HG03469 (cell line): ENCODE measurements around the gene ARHGEF4.
"Not testable (repeated sequence)": the region's sequence is repeated elsewhere in the genome, so short reads cannot be mapped to it uniquely, and the experiment has no call there.

Source experiments
- ATAC-seq: cut with Tn5 transposase; IDR thresholded peaks from one replicate; pipeline ENCODE4 v1.9.1; 2021; ENCODE audit warnings: mild to moderate bottlenecking, moderate library complexity, moderate number of reproducible peaks; ENCODE audit not compliant: unreplicated experiment

Gene ARHGEF4

DNA sequence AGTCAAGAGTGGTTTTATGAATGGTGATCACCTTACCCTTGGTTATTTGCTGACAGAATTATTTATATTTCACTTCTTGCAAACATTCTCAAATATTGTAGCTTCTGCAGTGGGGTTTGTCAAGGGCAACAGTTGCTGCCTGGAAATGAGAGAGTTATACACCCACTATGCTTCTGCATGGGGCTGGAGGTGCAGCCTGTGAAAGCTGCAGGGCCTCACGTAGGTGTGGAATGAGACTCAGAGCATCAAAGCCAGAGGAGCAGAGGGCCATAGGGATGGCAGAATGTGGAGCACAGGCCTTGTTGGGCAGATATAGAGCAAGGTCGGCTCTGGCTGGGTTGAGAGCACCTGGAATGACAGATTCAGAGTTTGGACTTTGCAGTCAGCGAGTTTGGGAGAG is 128.2 kb downstream of the ARHGEF4 start:
- ATAC-seq = no peak

DNA sequence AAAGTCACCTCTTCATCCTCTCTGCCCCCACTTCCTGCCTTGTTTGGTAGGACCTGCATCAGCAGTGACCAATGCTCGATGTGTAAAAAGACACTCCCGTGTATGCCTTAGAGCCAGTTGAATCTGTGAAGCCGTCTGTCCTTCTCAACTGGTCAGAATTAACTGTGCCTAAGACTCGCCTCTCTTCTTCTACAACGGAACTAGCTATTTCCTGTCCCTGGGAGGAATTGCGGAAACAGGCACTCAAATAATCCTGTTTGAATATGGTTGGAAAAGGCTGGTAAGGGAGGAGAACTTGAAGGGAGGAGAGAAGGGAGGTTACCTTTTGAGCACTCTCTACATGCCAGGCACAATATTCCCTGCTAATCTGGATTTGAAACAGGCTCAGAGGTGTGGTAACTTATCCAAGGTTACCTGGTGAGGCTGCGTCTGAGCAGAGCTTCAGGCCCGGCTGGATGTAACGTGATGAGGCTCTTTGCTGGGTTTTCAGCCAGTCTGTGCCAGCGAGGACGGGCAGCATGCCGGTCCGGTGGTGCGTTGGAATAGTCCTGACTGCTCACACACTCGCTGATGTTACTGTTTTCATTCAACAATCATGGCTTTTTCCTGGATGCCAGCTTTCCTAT is 129.5 kb downstream of the ARHGEF4 start:
- no peak for ATAC-seq

- ATAC-seq = no peak
These were observed 130.2 kb downstream of the ARHGEF4 start for GRCh38 chr2:130966775-130967490.

GRCh38 chr2:130972410-130972809 is 135.7 kb downstream of the ARHGEF4 start:
- peak; percentile 78 for ATAC-seq

- no peak for ATAC-seq
These were observed 139.0 kb downstream of the ARHGEF4 start for GRCh38 chr2:130975729-130976128.

DNA sequence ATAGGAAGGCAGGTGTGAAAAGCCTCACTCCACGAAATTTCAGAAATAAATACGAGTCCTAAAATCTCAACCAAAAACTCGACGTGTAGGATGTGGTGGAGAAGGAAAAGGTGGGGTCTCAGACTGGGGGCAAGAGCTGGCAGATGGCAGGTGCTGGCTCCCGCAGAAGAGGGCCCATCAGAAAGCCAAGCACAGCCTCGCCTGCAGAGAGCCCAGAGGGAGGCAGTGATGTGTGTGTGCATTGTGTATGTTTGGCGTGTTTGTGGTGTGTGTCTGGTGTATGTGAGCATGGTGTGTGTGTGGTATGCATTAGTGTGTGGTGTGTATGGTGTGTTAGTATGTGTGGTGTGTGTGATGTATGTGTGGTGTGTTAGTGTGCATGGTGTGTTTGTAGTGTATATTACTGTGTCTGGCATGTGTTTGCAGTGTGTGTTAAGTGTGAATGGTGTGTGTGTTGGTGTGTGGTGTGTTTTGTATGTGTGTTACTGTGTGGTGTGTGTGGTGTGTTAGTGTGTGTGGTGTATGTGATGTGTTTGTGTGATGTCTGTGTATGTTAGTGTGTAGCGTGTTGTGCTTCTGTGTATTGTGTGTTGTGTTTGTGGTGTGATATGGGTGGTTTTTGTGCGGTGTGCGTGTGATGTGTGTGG is 140.0 kb downstream of the ARHGEF4 start:
- ATAC-seq = no peak

DNA sequence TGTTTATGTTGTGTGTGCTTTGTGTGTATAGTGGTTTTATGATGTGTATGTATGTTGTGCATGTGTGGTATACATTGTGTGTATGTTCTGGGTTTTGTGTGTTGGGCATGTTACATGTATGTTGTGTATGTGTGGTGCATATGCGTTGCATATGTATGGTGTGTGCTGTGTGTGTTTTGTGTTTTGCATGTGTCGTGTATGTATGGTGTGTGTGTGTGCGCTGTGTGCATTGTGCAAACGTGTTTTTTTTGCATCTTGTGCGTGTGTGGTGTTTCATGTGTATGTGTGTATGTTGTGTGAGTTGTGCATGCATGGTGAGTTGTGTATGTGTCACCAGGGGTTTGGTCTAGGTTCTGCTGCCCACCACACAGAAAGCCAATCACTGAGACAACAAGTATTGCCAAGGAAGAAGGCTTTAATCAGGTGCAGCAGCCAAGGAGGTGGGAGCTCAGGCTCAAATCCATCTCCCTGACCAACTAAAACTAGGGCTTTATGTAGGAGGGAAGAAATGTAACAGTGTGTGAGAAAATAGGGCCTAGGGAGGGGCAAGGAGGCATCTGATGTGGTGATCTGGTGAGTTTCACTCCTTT is 140.8 kb downstream of the ARHGEF4 start:
- no peak for ATAC-seq

- ATAC-seq = no peak
These were observed 145.0 kb downstream of the ARHGEF4 start for GRCh38 chr2:130981667-130982066.

DNA sequence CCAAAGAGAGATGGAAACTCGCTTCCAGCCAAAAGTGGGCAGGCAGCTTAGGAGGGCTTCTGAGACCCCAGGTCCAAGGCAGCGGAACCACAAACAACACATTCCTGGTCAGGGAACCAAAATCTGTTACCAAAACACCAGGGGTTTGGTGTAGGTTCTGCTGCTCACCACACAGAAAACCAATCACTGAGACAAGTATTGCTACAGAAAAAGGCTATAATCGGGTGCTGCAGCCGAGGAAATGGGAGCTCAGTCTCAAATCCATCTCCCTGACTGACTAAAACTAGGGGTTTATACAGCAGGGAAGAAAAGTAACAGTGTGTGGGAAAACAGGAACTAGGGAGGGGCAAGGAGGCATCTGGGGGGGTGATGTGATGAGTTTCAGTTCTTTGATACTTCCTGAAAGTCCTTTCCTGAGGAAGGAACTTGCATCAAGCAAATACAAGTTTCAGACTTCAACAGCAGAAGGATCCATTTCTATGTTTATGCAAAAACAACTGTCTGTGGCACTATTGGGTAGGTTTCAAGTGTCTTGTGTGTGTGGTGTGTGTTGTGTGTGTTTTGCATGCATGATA is 148.6 kb downstream of the ARHGEF4 start:
- no peak for ATAC-seq

DNA sequence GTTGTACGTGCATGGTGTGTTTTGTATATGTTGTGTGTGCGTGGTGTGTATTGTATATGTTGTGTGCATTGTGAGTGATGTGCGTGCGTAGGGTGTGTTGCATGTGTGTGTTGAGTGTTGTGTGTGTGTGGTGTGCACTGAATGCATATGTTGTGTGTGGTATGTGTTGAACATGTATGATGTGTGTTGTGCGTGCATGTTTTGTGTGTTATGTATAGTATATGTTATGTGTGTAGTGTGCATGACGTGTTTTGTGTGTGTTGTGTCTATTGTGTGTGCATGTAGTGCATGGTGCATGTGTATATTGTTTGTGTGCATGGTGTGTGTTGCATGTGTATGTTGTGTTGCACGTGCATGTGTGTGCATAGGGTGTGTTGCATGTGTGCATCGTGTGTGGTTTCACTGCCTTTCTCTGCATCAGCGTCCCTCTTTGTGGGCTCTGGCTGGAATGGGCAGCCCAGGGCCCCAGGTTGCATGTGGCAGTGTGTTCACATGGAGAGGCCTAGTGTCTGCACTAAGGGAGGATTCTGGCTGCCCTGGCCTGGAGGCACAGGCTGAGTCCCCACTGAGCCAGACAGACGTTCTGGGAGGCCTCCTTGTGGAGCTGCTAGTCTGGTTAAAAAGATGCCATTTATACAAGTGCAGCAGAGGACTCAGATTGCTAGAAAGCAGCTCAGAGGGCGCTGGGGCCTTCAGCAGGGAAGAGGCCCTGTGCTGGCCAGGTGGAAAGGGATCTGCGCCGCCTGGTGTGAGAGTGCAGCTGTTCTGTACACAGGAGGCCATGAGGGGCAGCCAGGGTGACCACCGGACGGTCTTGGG is 149.3 kb downstream of the ARHGEF4 start:
- no peak for ATAC-seq

DNA sequence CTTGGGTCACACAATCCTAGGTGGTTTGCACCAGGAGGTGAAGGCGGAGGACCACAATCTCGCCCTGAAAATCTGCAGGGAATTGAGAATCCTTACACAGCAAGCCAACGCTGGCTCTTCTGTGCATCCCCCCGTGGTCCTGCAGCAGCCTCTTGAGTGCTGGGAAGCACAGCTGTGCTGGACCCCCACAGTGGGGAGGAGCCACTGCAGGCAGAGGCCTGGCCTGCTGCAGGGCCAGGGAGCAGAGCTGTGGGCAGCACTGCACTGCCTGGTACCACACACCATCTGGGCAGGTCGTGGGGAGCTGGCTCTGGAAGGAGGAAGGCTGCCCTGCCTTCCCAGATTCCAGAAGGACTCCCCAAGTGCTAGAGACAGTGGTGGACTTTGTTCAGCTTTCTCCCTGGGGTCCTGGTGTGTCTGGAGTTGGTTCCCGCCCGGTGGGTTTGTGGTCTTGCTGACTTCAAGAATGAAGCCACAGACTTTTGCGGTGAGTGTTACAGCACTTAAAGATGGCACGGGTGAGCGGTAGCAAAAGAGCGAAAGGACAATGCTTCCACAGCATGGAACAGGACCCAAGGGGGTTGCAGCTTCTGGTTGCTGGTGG is 150.3 kb downstream of the ARHGEF4 start:
- no peak for ATAC-seq

GRCh38 chr2:130987519-130988425 is 151.1 kb downstream of the ARHGEF4 start:
- ATAC-seq = no peak

GRCh38 chr2:130991446-130991845 is 154.7 kb downstream of the ARHGEF4 start:
- not testable (repeated sequence) for ATAC-seq

DNA sequence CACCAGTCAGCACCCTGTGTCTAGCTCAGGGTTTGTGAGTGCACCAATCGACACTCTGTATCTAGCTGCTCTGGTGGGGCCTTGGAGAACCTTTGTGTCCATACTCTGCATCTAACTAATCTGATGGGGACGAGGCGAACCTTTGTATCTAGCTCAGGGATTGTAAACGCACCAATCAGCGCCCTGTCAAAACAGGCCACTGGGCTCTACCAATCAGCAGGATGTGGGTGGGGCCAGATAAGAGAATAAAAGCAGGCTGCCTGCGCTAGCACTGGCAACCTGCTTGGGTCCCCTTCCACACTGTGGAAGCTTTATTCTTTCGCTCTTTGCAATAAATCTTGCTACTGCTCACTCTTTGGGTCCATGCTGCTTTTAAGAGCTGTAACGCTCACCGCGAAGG is 155.3 kb downstream of the ARHGEF4 start:
- ATAC-seq = not testable (repeated sequence)

DNA sequence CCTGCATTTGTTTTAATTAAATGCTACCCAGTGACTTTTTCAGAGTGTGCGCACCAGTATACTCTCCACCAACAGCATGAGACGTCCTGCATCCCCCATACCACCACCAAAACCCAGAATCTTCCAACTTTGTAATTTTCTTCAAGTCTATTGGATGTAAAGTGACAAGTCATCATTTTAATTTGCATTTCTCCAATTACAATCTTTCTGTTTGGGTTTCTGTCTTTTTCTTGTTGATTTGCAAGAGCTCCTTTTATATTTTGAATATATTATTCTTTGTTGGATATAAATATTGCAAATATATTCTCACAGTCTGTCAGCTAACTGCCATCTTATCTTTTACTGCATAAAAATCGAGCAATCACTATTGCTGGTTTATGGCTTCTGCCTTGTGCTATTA is 160.0 kb downstream of the ARHGEF4 start:
- no peak for ATAC-seq

GRCh38 chr2:130997198-130997597 is 160.5 kb downstream of the ARHGEF4 start:
- ATAC-seq = no peak

GRCh38 chr2:130998561-130998960 is 161.8 kb downstream of the ARHGEF4 start:
- ATAC-seq = no peak

DNA sequence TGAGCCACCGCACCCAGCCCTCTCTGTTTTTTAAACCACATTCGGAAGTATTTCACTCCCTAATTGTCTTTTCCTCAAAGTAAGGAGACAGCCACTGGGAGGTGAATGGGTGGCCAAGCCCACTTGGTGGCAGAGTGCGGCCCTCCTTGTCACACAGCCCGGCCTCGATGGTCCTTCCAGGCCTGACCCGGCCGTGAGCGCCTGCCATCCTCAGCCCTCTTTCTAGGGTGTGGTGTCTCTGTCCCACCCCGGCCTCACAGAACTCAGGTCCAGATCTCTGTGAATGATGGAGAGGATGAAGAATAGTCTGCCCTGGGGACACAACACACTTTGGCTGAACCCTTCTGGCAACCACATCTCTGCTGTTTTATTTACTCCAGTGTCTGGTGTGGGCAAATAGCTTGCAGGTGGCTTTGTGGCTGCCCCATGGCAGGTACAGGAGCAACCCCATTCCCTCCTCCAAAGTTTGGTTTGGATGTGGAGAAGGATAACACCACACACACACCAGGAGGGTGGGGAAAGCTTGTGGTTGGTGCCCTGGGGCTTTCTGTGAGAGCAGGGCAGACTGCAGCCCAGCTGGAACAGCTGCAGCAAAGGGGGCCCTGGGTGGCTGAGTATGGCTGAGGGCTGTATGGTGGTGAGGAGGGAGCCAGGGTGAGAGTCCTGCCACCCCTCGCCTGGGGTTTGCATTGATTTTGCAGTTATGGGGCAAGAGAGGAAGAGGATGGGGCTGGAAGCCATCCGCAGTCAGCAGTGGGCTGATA is 167.9 kb downstream of the ARHGEF4 start:
- ATAC-seq = no peak
